ENCODE data around the gene CEP250. TPM values are rescaled to one million over a fixed set of nuclear protein-coding genes. Genes with fewer than 3 reads are reported as not detected.
A peak's percentile ranks its signal among the peaks of the same experiment; 100 is the strongest.

CEP250 gene
- total and polyA plus RNA-seq, 2 experiments from 2014 or later = 15.5 to 21.7 TPM

DNA sequence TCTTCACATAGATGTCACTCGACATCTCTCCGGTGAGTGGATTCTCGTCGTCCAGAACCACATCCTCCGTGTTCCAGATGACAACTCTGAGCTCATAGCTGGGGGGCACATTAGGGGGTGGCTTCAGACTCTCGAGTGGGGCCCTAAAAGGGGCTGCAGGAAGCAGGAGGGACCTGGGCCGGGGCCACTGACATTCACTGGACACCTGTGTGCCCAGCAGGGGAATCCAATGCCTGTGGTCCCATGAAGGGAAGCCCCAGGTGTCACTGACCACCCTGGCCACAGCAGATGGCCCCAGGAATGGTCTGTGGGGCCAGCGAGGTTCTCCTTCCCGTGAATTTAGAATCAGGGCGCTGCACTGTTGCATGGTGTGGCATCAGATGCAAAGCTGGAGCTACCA, 105.1 kb downstream of the CEP250 start:
- H3K9ac ChIP-seq = no peak overlapping the region
- H3K79me2 ChIP-seq (ENCODE audit: insufficient read depth) = no peaks in the 10 kb centered on the region
- no peak for DNase-seq
- H3F3A ChIP-seq (ENCODE audit: insufficient read depth) = no peaks in the 10 kb centered on the region
- 47 to 49% methylated on average over 10 of the region's 10 CpGs for WGBS, 2 experiments (ENCODE audit: low coverage in 1 of 2, low lambda C conversion rate in 2 of 2, missing lambda C conversion rate in 2 of 2)
- H2AFZ ChIP-seq = no peak overlapping the region
- no peaks in the 10 kb centered on the region for H4K20me1 ChIP-seq (ENCODE audit: insufficient read depth)
- no peaks in the 10 kb centered on the region for H3K9me3 ChIP-seq (ENCODE audit: low read depth)
- no peak overlapping the region for H3K4me3 ChIP-seq
- no peaks in the 10 kb centered on the region for H3K27me3 ChIP-seq (replicated peaks; ENCODE audit: insufficient read depth)
- H3K9me2 ChIP-seq (ENCODE audit: insufficient read depth) = no peaks in the 10 kb centered on the region
- TF ChIP-seq EZH2phosphoT487 (IDR thresholded peaks at IDR 0.05; ENCODE audit: insufficient read depth, low read depth) (no peak), EZH2 (IDR thresholded peaks at IDR 0.05; ENCODE audit: insufficient read depth, poor library complexity, severe bottlenecking) (no peak)
- no peaks in the 10 kb centered on the region for H3K36me3 ChIP-seq (ENCODE audit: low read depth)
- in situ Hi-C loops (cut with MboI) = no loop called here
- peaks cover 4% of the 10 kb centered on the region; the same call in 1 of the 2 replicates for H3K4me1 ChIP-seq (ENCODE audit: insufficient read depth)
- H3K27ac ChIP-seq = no peak overlapping the region
- H3K4me2 ChIP-seq (ENCODE audit: unreplicated experiment) = no peak overlapping the region

DNA sequence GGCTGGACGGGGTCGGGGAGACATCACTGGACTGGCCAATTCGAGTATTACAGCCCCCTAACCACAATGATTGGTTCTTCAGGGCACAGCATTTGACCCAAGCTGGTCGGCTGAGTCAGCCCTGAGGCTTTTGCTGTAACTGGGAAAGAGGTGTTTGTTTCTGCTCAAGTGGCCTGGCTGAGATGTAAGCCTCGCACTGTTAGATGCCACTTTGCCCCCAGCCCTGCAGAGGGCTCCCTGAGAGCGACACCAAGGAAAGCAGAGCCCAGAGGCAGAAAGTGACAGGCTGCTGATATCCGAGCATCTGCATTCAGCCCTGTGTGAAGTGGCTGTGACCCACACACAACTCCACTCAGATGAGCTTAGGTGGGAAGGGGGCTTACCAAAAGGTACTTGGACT, 105.9 kb downstream of the CEP250 start:
- Histone ChIP-seq H3K9me2 (ENCODE audit: insufficient read depth) (no peaks in the 10 kb centered on the region), H3K9ac (no peak overlapping the region), H3K79me2 (ENCODE audit: insufficient read depth) (no peaks in the 10 kb centered on the region), H3K4me3 (no peak overlapping the region), H3K27me3 (replicated peaks; ENCODE audit: insufficient read depth) (no peaks in the 10 kb centered on the region), H3K4me2 (ENCODE audit: unreplicated experiment) (no peak overlapping the region), H3K36me3 (ENCODE audit: low read depth) (no peaks in the 10 kb centered on the region), H4K20me1 (ENCODE audit: insufficient read depth) (no peaks in the 10 kb centered on the region), H3F3A (ENCODE audit: insufficient read depth) (no peaks in the 10 kb centered on the region), H2AFZ (no peak overlapping the region), H3K9me3 (ENCODE audit: low read depth) (no peaks in the 10 kb centered on the region), H3K4me1 (ENCODE audit: insufficient read depth) (peaks cover 4% of the 10 kb centered on the region; the same call in 1 of the 2 replicates), H3K27ac (no peak overlapping the region)
- DNase-seq = peak; percentile 71
- in situ Hi-C loops (cut with MboI) = no loop called here
- 4 to 10% methylated on average over 7 of the region's 7 CpGs for WGBS, 2 experiments (ENCODE audit: low coverage in 1 of 2, low lambda C conversion rate in 2 of 2, missing lambda C conversion rate in 2 of 2)
- TF ChIP-seq EZH2 (IDR thresholded peaks at IDR 0.05; ENCODE audit: insufficient read depth, poor library complexity, severe bottlenecking) = no peak
- TF ChIP-seq EZH2phosphoT487 (IDR thresholded peaks at IDR 0.05; ENCODE audit: insufficient read depth, low read depth) = no peak

DNA sequence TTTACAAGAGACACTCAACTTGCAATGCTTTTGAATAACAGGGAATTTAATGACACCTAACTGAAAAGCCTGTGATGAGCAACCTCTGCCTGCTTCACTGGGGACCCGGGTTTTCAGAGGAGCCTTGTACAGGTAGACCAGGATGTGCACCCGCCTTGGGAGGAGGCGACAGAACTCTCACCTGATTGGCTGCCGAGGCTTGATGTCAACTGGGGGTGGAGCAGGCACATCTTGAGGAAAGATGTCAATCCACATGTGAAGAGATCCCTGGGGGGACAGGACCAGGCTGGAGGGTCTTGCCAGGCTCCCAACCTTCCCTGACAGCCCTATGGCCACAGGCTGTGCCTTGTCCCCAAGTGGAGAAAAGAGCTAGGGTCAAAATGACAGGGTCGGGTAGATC, 106.3 kb downstream of the CEP250 start:
- Histone ChIP-seq H3K27ac (no peak overlapping the region), H3K4me3 (no peak overlapping the region), H3K79me2 (ENCODE audit: insufficient read depth) (no peaks in the 10 kb centered on the region), H3F3A (ENCODE audit: insufficient read depth) (no peaks in the 10 kb centered on the region), H2AFZ (no peak overlapping the region), H3K27me3 (replicated peaks; ENCODE audit: insufficient read depth) (no peaks in the 10 kb centered on the region), H3K9me2 (ENCODE audit: insufficient read depth) (no peaks in the 10 kb centered on the region), H3K36me3 (ENCODE audit: low read depth) (no peaks in the 10 kb centered on the region), H3K4me1 (ENCODE audit: insufficient read depth) (peaks cover 4% of the 10 kb centered on the region; the same call in 1 of the 2 replicates), H4K20me1 (ENCODE audit: insufficient read depth) (no peaks in the 10 kb centered on the region), H3K4me2 (ENCODE audit: unreplicated experiment) (no peak overlapping the region), H3K9me3 (ENCODE audit: low read depth) (no peaks in the 10 kb centered on the region), H3K9ac (no peak overlapping the region)
- no peak for DNase-seq
- in situ Hi-C loops (cut with MboI) = no loop called here
- WGBS, 2 experiments (ENCODE audit: low coverage in 1 of 2, low lambda C conversion rate in 2 of 2, missing lambda C conversion rate in 2 of 2) = 40 to 48% methylated on average over 5 of the region's 5 CpGs
- no peak for TF ChIP-seq EZH2phosphoT487 (IDR thresholded peaks at IDR 0.05; ENCODE audit: insufficient read depth, low read depth)
- no peak for TF ChIP-seq EZH2 (IDR thresholded peaks at IDR 0.05; ENCODE audit: insufficient read depth, poor library complexity, severe bottlenecking)

DNA sequence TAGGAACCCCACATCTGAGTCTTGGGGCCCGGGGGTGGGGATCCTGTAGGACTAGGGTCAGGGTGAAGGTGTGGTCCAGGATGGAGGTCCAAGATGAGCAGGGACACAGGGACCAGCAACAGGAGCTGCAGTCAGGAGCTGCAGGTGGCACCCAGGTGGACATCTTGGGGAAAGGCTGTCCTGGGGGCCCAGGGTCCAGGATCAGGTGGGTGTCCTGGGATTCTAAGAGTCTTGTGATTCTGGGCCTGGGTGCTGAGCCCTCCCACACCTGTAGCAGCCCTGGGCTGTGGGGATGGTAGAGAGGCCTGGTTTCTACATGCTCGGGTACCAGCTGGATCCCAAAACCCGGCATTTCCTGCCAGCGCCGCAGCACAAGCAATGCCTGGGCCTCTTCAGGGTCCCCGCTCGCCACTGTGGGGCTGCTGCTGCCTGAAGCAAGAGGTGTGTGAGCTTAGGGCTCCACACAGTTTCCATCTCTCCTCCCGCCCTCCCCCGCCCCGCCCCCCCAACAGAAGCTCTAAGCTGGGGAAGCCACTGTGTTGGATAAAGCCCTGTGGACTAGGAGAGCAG, 107.2 kb downstream of the CEP250 start:
- H3K4me2 ChIP-seq (ENCODE audit: unreplicated experiment) = no peak overlapping the region
- WGBS, 2 experiments (ENCODE audit: low coverage in 1 of 2, low lambda C conversion rate in 2 of 2, missing lambda C conversion rate in 2 of 2) = 91 to 97% methylated on average over 5 to 9 of the region's 10 CpGs
- no peak overlapping the region for H3K9ac ChIP-seq
- no peaks in the 10 kb centered on the region for H3F3A ChIP-seq (ENCODE audit: insufficient read depth)
- H3K4me1 ChIP-seq (ENCODE audit: insufficient read depth) = peaks cover 4% of the 10 kb centered on the region; the same call in 1 of the 2 replicates
- in situ Hi-C loops (cut with MboI) = no loop called here
- no peaks in the 10 kb centered on the region for H3K27me3 ChIP-seq (replicated peaks; ENCODE audit: insufficient read depth)
- no peak for TF ChIP-seq EZH2 (IDR thresholded peaks at IDR 0.05; ENCODE audit: insufficient read depth, poor library complexity, severe bottlenecking)
- no peak for TF ChIP-seq EZH2phosphoT487 (IDR thresholded peaks at IDR 0.05; ENCODE audit: insufficient read depth, low read depth)
- H3K27ac ChIP-seq = no peak overlapping the region
- no peaks in the 10 kb centered on the region for H3K9me3 ChIP-seq (ENCODE audit: low read depth)
- no peak for DNase-seq
- H4K20me1 ChIP-seq (ENCODE audit: insufficient read depth) = no peaks in the 10 kb centered on the region
- no peaks in the 10 kb centered on the region for H3K79me2 ChIP-seq (ENCODE audit: insufficient read depth)
- H3K36me3 ChIP-seq (ENCODE audit: low read depth) = no peaks in the 10 kb centered on the region
- no peak overlapping the region for H3K4me3 ChIP-seq
- no peaks in the 10 kb centered on the region for H3K9me2 ChIP-seq (ENCODE audit: insufficient read depth)
- H2AFZ ChIP-seq = no peak overlapping the region

Measured in GM23248 (cell line).